Ramos (cell line): ENCODE data around the gene SMARCB1.

Experiments
- in situ Hi-C: fragments of 300-500 bp; cut with MboI; formaldehyde crosslinking; loops from one replicate; pipeline ENCODE4 v1.14.3; 2022; ENCODE audit warnings: low sequenced_read_pairs; ENCODE audit not compliant: unreplicated experiment

The SMARCB1 gene

GRCh38 chr22:23786752-23787599, at the start of gene SMARCB1:
TSS of gene SMARCB1 (plus strand) at chr22:23786966. CDS start at chr22:23787170, 204 bp downstream.
- in situ Hi-C loops = no loop called here

- in situ Hi-C loops = no loop called here
Observed at GRCh38 chr22:23737696-23738095, 49.1 kb upstream of the SMARCB1 start.

- in situ Hi-C loops = no loop called here
Observed at GRCh38 chr22:23742505-23743264, 44.1 kb upstream of the SMARCB1 start.

GRCh38 chr22:23743303-23743705, 43.5 kb upstream of the SMARCB1 start:
- in situ Hi-C loops = no loop called here

- in situ Hi-C loops = no loop called here
Observed at GRCh38 chr22:23744001-23744400, 42.8 kb upstream of the SMARCB1 start.

GRCh38 chr22:23744485-23744884, 42.3 kb upstream of the SMARCB1 start:
- in situ Hi-C loops = no loop called here

- in situ Hi-C loops = no loop called here
Observed at GRCh38 chr22:23745791-23746190, 41.0 kb upstream of the SMARCB1 start.

- in situ Hi-C loops = no loop called here
Observed at GRCh38 chr22:23749841-23750301, 36.9 kb upstream of the SMARCB1 start.

GRCh38 chr22:23750367-23750713, 36.4 kb upstream of the SMARCB1 start:
- in situ Hi-C loops = no loop called here

GRCh38 chr22:23750714-23751440, 35.9 kb upstream of the SMARCB1 start, which contains the start of gene ZNF70:
TSS of gene ZNF70 (minus strand) at chr22:23751112. CDS start at chr22:23745140, 5,972 bp downstream.
- in situ Hi-C loops = no loop called here

GRCh38 chr22:23751441-23751996, 35.2 kb upstream of the SMARCB1 start:
- in situ Hi-C loops = no loop called here

- in situ Hi-C loops = no loop called here
Observed at GRCh38 chr22:23752090-23752691, 34.6 kb upstream of the SMARCB1 start.

GRCh38 chr22:23752750-23753149, 34.0 kb upstream of the SMARCB1 start:
- in situ Hi-C loops = no loop called here

GRCh38 chr22:23753385-23753784, 33.4 kb upstream of the SMARCB1 start:
- in situ Hi-C loops = no loop called here

GRCh38 chr22:23754220-23754919, 32.4 kb upstream of the SMARCB1 start, which contains the start of gene VPREB3:
TSS of gene VPREB3 (minus strand) at chr22:23754425. CDS start at chr22:23754363, 62 bp downstream.
- in situ Hi-C loops = no loop called here

GRCh38 chr22:23754980-23755636, 31.7 kb upstream of the SMARCB1 start:
- in situ Hi-C loops = no loop called here

- in situ Hi-C loops = no loop called here
Observed at GRCh38 chr22:23755711-23756110, 31.1 kb upstream of the SMARCB1 start.

- in situ Hi-C loops = no loop called here
Observed at GRCh38 chr22:23756891-23757290, 29.9 kb upstream of the SMARCB1 start.

GRCh38 chr22:23759566-23759965, 27.2 kb upstream of the SMARCB1 start:
- in situ Hi-C loops = no loop called here
